ENCODE measurements around the gene GPC6.

Gene GPC6

DNA sequence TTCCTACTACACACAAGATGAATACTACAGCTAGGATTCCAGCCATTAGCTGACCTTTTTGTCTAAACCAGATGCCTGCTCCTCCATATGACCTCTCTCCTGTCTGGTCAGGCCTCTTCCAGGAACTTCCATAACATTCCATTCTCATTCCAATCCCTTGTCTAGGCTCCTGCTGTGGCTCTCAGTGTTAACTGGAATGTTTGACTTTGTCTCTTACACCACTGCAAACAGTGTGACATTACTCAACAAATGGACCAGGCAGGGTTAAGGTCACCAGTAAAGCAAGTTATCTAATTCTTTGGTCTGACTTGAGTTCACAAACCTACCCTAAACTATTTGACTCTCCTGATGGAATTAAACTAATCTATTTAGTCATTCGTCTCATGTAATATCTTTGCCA, 2.1 kb upstream of the GPC6 start:
- TF ChIP-seq, protein P1, sequence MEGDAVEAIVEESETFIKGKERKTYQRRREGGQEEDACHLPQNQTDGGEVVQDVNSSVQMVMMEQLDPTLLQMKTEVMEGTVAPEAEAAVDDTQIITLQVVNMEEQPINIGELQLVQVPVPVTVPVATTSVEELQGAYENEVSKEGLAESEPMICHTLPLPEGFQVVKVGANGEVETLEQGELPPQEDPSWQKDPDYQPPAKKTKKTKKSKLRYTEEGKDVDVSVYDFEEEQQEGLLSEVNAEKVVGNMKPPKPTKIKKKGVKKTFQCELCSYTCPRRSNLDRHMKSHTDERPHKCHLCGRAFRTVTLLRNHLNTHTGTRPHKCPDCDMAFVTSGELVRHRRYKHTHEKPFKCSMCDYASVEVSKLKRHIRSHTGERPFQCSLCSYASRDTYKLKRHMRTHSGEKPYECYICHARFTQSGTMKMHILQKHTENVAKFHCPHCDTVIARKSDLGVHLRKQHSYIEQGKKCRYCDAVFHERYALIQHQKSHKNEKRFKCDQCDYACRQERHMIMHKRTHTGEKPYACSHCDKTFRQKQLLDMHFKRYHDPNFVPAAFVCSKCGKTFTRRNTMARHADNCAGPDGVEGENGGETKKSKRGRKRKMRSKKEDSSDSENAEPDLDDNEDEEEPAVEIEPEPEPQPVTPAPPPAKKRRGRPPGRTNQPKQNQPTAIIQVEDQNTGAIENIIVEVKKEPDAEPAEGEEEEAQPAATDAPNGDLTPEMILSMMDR (IDR thresholded peaks at IDR 0.05; ENCODE audit: poor library complexity, severe bottlenecking): no peak
- Histone ChIP-seq H3K36me3 (ENCODE audit: low read depth) (no peaks in the 10 kb centered on the region), H3K4me3 (ENCODE audit: severe bottlenecking) (no peak overlapping the region), H3K9me3 (ENCODE audit: severe bottlenecking) (no peaks in the 10 kb centered on the region), H3K4me1 (ENCODE audit: insufficient read depth, poor library complexity, severe bottlenecking) (peaks cover 20% of the 10 kb centered on the region), H3K27me3 (ENCODE audit: insufficient read depth, poor library complexity, severe bottlenecking) (no peaks in the 10 kb centered on the region), H3K27ac (ENCODE audit: poor library complexity, severe bottlenecking) (peak overlapping the region; percentile 50)
- DNase-seq (ENCODE audit: low spot score) (no peak), ATAC-seq (ENCODE audit: low read depth) (no peak)

DNA sequence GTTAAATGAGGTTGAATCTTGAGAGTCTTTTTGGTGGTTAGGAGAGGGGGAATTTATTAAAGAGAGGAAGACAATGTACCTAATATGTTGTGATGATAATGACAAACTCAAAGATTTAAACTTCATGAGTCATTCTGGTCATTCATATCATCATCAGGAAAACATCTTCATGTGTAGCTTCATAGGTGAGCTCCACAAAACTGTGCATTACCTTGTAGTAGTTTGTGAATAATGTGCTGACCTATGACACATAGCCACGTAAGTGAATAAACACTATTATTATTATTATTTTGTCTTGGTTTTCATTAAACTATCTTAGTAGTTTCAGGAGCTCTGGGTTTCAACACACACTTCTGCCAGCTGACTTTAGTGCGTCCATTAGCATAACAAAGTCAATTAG, 997 bp upstream of the GPC6 start:
- Histone ChIP-seq H3K9me3 (ENCODE audit: severe bottlenecking) (no peaks in the 10 kb centered on the region), H3K36me3 (ENCODE audit: low read depth) (no peaks in the 10 kb centered on the region), H3K27me3 (ENCODE audit: insufficient read depth, poor library complexity, severe bottlenecking) (no peaks in the 10 kb centered on the region), H3K4me1 (ENCODE audit: insufficient read depth, poor library complexity, severe bottlenecking) (peaks cover 31% of the 10 kb centered on the region), H3K4me3 (ENCODE audit: severe bottlenecking) (no peak overlapping the region), H3K27ac (ENCODE audit: poor library complexity, severe bottlenecking) (peak overlapping the region; percentile 50)
- TF ChIP-seq, protein P1 (IDR thresholded peaks at IDR 0.05; ENCODE audit: poor library complexity, severe bottlenecking): no peak
- DNase-seq (ENCODE audit: low spot score) (no peak), ATAC-seq (ENCODE audit: low read depth) (no peak)

DNA sequence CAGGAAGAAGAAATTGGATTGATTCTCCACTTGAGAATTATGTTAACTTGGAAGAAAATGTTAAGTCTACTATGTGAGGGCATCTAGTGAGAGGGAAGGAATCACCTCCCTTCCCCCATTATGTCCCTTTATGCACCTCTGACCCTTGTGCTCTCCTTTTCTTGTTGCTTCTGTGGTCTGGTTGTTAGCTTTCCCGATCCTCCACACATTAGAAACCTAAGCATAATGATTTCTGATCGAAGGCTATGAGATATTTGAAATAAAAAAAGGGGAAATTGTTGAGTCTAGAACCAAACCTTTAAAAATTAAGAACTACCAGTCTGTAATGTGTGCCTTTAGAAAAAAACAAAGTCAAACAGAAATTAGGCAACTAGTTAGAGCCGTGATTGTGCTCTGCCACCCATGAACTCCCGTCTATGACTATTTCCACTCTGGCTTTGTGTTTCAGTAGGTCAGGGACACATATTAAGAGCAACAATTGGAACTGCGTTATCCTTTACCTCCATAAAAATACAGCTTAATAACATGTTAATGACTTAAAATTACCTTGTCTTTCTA, 463 bp upstream of the GPC6 start:
- no peak for ATAC-seq (ENCODE audit: low read depth)
- no peaks in the 10 kb centered on the region for H3K9me3 ChIP-seq (ENCODE audit: severe bottlenecking)
- peak overlapping the region; percentile 80 for H3K4me3 ChIP-seq (ENCODE audit: severe bottlenecking)
- TF ChIP-seq, protein P1 (IDR thresholded peaks at IDR 0.05; ENCODE audit: poor library complexity, severe bottlenecking): no peak
- peak overlapping the region; percentile 50 for H3K27ac ChIP-seq (ENCODE audit: poor library complexity, severe bottlenecking)
- H3K27me3 ChIP-seq (ENCODE audit: insufficient read depth, poor library complexity, severe bottlenecking): no peaks in the 10 kb centered on the region
- DNase-seq (ENCODE audit: low spot score): no peak
- no peaks in the 10 kb centered on the region for H3K36me3 ChIP-seq (ENCODE audit: low read depth)
- H3K4me1 ChIP-seq (ENCODE audit: insufficient read depth, poor library complexity, severe bottlenecking): peaks cover 35% of the 10 kb centered on the region

DNA sequence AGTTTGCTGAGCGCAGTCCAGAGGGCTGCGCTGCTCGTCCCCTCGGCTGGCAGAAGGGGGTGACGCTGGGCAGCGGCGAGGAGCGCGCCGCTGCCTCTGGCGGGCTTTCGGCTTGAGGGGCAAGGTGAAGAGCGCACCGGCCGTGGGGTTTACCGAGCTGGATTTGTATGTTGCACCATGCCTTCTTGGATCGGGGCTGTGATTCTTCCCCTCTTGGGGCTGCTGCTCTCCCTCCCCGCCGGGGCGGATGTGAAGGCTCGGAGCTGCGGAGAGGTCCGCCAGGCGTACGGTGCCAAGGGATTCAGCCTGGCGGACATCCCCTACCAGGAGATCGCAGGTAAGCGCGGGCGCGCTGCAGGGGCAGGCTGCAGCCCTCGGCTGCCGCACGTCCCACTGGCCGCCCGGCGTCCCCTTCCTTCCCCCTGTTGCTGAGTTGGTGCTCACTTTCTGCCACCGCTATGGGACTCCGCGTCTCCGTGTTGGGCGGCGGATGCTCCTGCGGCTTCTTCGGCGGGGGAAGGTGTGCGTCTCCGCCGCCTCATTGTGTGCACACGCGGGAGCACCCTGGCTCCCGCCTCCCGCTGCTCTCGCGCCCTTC, 772 bp downstream of the GPC6 start:
- Histone ChIP-seq H3K27me3 (ENCODE audit: insufficient read depth, poor library complexity, severe bottlenecking) (no peaks in the 10 kb centered on the region), H3K4me1 (ENCODE audit: insufficient read depth, poor library complexity, severe bottlenecking) (peaks cover 35% of the 10 kb centered on the region), H3K9me3 (ENCODE audit: severe bottlenecking) (no peaks in the 10 kb centered on the region), H3K4me3 (ENCODE audit: severe bottlenecking) (peak overlapping the region; percentile 80), H3K36me3 (ENCODE audit: low read depth) (no peaks in the 10 kb centered on the region), H3K27ac (ENCODE audit: poor library complexity, severe bottlenecking) (peak overlapping the region; percentile 50)
- ATAC-seq (ENCODE audit: low read depth): peak; percentile 63
- DNase-seq (ENCODE audit: low spot score): no peak
- TF ChIP-seq, protein P1 (IDR thresholded peaks at IDR 0.05; ENCODE audit: poor library complexity, severe bottlenecking): no peak
